Measurements from ENCODE around the gene BMPER. TPM values are rescaled to one million over a fixed set of nuclear protein-coding genes. Genes with fewer than 3 reads are reported as not detected.

BMPER gene
- total RNA-seq, 1 experiment from 2014 or later, result not detected

DNA sequence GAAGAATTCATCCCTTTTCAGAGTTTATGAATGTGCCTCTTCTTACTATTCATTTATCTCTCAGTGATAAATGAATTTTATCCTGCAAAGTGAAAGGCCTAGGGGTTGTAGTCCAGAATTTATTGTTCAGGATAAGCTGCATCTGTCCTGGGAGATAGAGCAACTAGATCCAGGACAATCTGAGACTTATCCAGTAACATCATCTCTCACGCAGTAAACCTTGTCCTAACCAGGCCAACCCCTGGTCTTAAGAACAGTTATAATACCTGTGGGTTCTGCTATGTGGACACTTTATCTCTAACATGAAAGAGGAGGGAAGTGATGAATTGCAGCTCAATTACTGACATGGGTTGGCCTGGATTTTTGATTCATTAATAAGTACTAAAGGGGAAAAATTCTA, 287.6 kb downstream of the BMPER start:
- H3K4me3 ChIP-seq (ENCODE audit: low read depth, low read length), result no peak overlapping the region
- no peaks in the 10 kb centered on the region for H3K27me3 Mint-ChIP-seq (ENCODE audit: insufficient read depth, unreplicated experiment)
- DNase-seq, result no peak
- no peaks in the 10 kb centered on the region for H3K9me3 ChIP-seq
- no TSS peak for BruUV-seq (replicated peaks)
- H3K27me3 ChIP-seq (replicated peaks; ENCODE audit: control insufficient read depth, insufficient read depth, low read length), result no peaks in the 10 kb centered on the region
- TF ChIP-seq, protein P1, sequence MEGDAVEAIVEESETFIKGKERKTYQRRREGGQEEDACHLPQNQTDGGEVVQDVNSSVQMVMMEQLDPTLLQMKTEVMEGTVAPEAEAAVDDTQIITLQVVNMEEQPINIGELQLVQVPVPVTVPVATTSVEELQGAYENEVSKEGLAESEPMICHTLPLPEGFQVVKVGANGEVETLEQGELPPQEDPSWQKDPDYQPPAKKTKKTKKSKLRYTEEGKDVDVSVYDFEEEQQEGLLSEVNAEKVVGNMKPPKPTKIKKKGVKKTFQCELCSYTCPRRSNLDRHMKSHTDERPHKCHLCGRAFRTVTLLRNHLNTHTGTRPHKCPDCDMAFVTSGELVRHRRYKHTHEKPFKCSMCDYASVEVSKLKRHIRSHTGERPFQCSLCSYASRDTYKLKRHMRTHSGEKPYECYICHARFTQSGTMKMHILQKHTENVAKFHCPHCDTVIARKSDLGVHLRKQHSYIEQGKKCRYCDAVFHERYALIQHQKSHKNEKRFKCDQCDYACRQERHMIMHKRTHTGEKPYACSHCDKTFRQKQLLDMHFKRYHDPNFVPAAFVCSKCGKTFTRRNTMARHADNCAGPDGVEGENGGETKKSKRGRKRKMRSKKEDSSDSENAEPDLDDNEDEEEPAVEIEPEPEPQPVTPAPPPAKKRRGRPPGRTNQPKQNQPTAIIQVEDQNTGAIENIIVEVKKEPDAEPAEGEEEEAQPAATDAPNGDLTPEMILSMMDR (IDR thresholded peaks at IDR 0.05; ENCODE audit: insufficient read depth in 1 of 2, low read depth in 1 of 2, low read length in 1 of 2, severe bottlenecking in 1 of 2, unreplicated experiment in 1 of 2), result no peak
- intact Hi-C loops (cut with micrococcal nuclease; ENCODE audit: unreplicated experiment), result no loop called here
- H3K4me1 Mint-ChIP-seq (ENCODE audit: low read depth, unreplicated experiment), result no peaks in the 10 kb centered on the region
- H3K4me3 Mint-ChIP-seq (ENCODE audit: unreplicated experiment), result no peak overlapping the region
- H3K4me1 ChIP-seq, result no peaks in the 10 kb centered on the region
- no peaks in the 10 kb centered on the region for H3K9me3 Mint-ChIP-seq (ENCODE audit: unreplicated experiment)
- CTCF ChIA-PET, result no interaction called here
- no peaks in the 10 kb centered on the region for H3K36me3 ChIP-seq (ENCODE audit: control insufficient read depth, insufficient read depth, low read length)
- no peak overlapping the region for H3K27ac Mint-ChIP-seq (ENCODE audit: unreplicated experiment)
- no peaks in the 10 kb centered on the region for H3K36me3 Mint-ChIP-seq (ENCODE audit: insufficient read depth, unreplicated experiment)
- POLR2A ChIA-PET, result no interaction called here

DNA sequence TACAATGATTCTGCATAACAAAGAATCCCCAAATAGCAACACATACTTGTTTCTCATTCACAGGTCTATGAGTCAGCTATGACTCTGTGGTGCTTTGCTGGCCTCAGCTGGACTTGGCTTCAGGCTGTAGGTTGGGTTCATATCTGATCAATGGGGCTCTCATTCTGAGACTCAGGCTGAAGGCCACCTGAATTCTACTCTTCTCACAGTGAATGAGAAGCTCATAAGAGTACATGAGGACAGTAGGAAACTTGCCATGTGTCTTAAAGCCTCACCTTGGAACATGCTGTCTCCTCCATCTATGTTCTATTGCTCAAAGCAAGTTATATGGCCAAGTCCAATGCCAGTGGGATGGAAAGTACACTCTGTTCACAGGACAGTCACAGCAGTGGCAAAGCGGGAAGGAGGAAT, 292.9 kb downstream of the BMPER start:
- BruUV-seq (replicated peaks), result no TSS peak
- H3K4me3 Mint-ChIP-seq (ENCODE audit: unreplicated experiment), result no peak overlapping the region
- no peaks in the 10 kb centered on the region for H3K9me3 Mint-ChIP-seq (ENCODE audit: unreplicated experiment)
- CTCF ChIA-PET, result no interaction called here
- no peaks in the 10 kb centered on the region for H3K4me1 Mint-ChIP-seq (ENCODE audit: low read depth, unreplicated experiment)
- POLR2A ChIA-PET, result no interaction called here
- intact Hi-C loops (cut with micrococcal nuclease; ENCODE audit: unreplicated experiment), result no loop called here
- H3K4me1 ChIP-seq, result no peaks in the 10 kb centered on the region
- H3K9me3 ChIP-seq, result no peaks in the 10 kb centered on the region
- no peak overlapping the region for H3K4me3 ChIP-seq (ENCODE audit: low read depth, low read length)
- no peaks in the 10 kb centered on the region for H3K27me3 ChIP-seq (replicated peaks; ENCODE audit: control insufficient read depth, insufficient read depth, low read length)
- no peaks in the 10 kb centered on the region for H3K27me3 Mint-ChIP-seq (ENCODE audit: insufficient read depth, unreplicated experiment)
- H3K36me3 Mint-ChIP-seq (ENCODE audit: insufficient read depth, unreplicated experiment), result no peaks in the 10 kb centered on the region
- no peak overlapping the region for H3K27ac Mint-ChIP-seq (ENCODE audit: unreplicated experiment)
- no peak for DNase-seq
- TF ChIP-seq, protein P1 (IDR thresholded peaks at IDR 0.05; ENCODE audit: insufficient read depth in 1 of 2, low read depth in 1 of 2, low read length in 1 of 2, severe bottlenecking in 1 of 2, unreplicated experiment in 1 of 2), result no peak
- H3K36me3 ChIP-seq (ENCODE audit: control insufficient read depth, insufficient read depth, low read length), result no peaks in the 10 kb centered on the region
